ENCODE data around the gene RPL18.

GRCh38 chr19:48582168-48582567 is 36.8 kb downstream of the RPL18 start:
- no peak for TF ChIP-seq CTCF (IDR thresholded peaks at IDR 0.05)
- TF ChIP-seq POLR2A (IDR thresholded peaks at IDR 0.05): no peak
- TF ChIP-seq EP300 (IDR thresholded peaks at IDR 0.05): no peak
